Activated T-cell treated with anti-CD3 and anti-CD28 coated beads, Interleukin-2, amount 50 U/mL, for 1 hour (primary cell): Measurements from ENCODE around the gene ENOX2.
"Not testable (repeated sequence)": the region's sequence is repeated elsewhere in the genome, so short reads cannot be mapped to it uniquely, and the experiment has no call there.

ENCODE experiments used
- DNase-seq: peaks from one replicate; pipeline ENCODE4 v3.0.0-alpha.2; 2020

The ENOX2 gene

DNA sequence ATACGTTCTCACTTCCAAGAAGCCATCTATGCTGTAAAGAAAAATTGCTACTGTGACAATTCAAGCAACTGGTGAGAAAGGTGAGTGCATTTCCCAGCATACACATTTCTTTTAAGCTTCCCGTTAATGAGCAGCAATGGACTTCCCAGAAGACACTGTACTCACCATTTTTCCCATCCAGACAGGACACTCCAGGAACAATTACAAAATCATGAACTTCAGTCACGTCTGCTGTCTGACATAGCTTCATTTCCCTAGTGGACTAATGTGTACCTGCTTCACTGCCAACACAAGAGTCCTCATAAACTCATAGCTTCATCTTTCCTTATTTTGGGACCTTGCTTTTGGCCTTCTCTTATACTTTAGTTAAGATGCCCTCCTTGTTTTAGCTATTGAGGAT is 156.9 kb downstream of the ENOX2 start:
- DNase-seq: no peak

DNA sequence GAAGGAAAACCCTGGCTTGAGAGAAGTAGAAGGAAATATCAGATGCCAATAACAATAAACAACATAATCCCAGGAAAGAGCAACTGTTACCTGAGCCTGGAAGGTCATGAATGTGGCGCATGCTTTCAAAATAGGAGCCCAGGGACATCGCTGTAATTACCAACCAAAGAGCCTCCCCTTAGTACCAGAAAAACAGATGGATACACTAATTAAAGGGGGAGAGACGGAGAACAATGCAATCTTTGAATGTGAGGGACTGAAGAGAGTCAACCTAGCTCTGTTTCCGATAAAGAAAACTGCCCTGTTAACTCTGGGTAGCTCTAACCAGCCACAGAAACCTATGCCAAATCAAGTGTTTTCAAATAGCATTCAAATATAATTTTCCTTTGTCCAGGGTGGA is 161.4 kb downstream of the ENOX2 start:
- DNase-seq: no peak

DNA sequence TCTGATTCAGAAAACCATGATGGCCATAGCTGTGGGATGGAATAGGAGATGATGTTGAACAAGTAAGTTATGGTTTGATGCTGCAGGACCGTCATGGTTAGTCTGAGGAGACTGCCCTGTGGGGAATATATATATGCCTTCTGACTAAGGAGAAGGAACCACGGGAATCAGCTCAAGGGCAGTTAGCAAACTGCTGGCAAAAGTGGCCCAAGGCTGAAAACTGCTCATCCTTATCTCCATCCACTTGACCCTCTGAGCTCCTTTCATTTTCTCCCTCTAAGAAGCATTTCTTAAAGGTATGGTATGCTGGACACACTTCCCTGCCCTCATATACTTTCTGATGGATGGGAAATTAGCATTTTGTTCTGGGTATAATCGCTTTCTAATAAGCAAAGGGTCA is 161.9 kb downstream of the ENOX2 start:
- no peak for DNase-seq

GRCh38 chrX:130738638-130739195 is 164.3 kb downstream of the ENOX2 start:
- no peak for DNase-seq

GRCh38 chrX:130734713-130735112 is 168.3 kb downstream of the ENOX2 start:
- no peak for DNase-seq

- DNase-seq: no peak
These were observed 174.8 kb downstream of the ENOX2 start for GRCh38 chrX:130728208-130728607.

- DNase-seq: no peak
These were observed 176.3 kb downstream of the ENOX2 start for GRCh38 chrX:130726661-130727060.

DNA sequence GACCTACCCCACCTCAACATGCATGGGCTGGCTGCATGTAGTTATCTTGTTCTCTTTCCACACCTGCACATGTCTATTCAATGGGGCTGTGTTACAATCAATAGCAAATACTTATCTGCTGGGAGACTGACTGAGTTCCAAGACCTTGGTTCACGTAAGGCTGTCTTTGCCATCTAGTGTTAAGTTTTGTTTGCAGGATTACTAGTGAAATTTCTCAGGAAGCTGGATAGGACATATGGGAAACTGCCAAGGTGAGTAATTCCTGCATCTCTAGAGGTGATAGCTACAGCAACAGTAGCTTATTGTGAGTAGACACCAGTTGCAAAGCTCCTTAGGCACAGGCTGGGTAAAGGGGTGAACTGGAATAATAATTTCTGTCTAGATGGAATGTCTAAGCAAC is 177.5 kb downstream of the ENOX2 start:
- DNase-seq: no peak

- no peak for DNase-seq
These were observed 183.6 kb downstream of the ENOX2 start for GRCh38 chrX:130719413-130719812.

DNA sequence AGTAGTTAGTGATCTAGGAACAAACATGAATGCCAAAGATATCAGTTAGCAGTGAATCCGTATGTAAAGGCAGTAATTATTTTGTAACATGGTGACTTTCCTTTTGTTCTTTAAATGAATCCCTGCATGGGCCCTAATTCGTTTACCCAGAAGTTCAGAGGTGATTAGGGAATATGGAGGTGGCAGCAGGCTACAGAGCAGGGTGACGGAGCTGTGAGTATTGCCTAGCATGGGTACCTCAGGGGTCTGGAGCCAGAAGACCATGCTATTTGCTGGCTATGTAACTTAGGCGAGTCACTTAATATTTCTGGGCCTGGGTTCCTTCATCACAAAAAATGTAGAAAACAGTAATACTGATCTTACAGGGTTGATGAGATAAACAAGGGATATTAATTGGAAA is 184.9 kb downstream of the ENOX2 start:
- no peak for DNase-seq

GRCh38 chrX:130716781-130717413 is 186.1 kb downstream of the ENOX2 start:
- DNase-seq: no peak

DNA sequence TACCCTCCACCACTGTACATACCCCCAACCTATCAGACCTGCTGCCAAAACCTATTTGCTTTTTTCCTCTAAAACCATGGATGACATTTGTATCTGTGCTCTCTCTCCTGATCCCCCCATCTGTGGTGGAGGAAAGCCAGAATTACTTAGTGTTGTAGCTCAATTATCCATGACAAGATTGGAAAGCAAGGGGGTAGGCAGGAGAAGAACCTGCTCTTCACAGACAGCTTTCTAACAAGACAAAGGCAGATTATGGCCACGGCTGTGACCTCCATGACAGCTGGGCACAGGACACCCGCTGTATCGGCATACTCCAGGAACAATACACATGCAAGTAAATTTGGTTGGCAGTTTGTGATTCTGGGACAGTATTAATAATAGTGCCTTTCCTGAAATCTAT is 186.7 kb downstream of the ENOX2 start:
- no peak for DNase-seq

DNA sequence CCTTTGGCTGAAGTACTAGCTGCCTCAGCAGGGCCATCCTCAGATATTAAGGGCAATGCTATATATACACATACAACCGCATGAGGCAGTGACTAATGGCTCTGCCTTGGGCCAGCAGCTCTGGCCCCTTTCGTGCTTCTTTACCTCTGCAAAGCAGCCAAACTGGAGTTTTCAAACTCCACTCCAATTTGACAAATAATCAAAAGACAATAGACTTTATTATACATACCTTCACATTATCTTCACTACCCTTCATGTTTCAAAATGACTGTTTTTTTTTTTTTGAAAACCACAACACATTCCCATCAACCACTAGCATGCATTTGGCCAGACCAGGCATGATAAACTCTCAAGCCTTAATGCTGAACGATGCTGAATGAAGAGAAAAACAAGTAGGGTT is 187.7 kb downstream of the ENOX2 start:
- no peak for DNase-seq

GRCh38 chrX:130714665-130715064 is 188.3 kb downstream of the ENOX2 start:
- DNase-seq: no peak

GRCh38 chrX:130714135-130714534 is 188.9 kb downstream of the ENOX2 start:
- no peak for DNase-seq

DNA sequence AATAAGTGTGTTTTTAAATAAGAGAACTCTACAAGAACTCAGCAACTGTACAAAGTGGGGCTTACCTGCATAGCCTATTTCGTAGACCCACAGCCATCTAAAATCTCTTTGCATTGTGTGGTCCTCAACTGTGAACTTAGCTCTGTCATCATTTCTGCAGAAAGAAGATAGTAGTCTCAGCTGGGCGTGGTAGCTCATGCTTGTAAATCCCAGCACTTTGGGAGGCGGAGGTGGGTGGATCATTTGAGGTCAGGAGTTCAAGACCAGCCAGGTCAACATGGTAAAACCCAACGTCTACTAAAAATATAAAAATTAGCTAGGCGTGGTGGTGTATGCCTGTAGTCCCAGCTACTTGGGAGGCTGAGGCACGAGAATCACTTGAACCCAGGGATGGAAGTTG is 193.8 kb downstream of the ENOX2 start:
- not testable (repeated sequence) for DNase-seq

- DNase-seq: no peak
These were observed 197.4 kb downstream of the ENOX2 start for GRCh38 chrX:130705591-130705990.

GRCh38 chrX:130704053-130705038 is 198.7 kb downstream of the ENOX2 start:
- DNase-seq: no peak

- no peak for DNase-seq
These were observed 199.9 kb downstream of the ENOX2 start for GRCh38 chrX:130702867-130703707.

DNA sequence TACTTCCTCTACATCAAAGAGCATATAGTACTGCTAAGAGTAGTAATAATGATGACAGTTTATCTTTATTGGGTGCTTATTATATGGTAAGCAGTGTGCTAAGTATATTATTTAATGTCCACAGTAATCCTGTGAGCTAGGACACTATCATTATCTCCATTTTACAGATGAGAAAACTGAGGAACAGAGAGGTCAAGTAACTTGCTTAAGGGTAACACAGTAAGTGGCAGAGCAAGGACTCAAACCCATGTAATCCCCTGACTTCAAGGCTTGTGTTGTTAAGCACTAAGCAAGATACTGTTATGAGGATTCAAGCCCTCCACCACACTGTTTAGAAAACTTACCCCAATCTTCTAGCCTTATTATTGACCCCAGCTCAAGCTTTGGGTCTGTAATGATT is 202.4 kb downstream of the ENOX2 start:
- no peak for DNase-seq

DNA sequence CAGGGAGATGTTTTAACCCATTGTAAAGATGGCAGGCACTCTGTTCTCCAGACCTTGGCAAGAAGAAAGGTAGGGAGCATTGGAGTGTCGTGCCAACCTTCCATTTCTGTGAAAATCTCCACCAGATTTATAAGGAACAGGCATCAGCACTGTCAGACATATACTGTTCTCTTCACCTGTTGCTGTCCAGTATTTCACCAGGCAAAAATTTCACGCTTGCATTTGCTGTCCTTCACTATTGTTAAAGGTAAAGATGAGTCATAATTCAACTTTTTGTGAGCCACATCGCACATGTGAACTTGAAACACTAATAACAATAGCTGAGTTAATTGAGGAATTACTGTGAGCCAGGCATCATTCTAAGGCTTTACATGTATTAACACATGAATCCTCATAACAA is 203.4 kb downstream of the ENOX2 start:
- DNase-seq: no peak

DNA sequence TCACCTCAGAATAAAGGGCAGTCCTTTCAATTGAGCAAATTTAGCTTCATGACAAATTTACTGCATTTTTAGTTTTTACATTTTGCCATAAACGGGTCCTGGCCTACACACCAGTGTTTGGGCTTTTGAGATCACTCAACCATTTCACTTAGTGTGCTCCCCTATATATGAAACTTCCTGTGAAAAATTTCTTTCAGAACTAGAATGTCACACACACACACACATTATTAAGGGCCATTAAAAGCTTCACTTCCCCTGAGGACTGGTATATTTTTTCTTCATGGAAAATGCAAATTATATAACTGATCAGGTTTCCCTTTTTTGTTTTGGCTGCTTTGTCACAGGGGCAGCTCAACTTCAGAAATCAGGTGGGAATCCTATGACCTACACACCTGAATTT is 206.5 kb downstream of the ENOX2 start:
- DNase-seq: no peak

GRCh38 chrX:130695931-130696330 is 207.1 kb downstream of the ENOX2 start:
- no peak for DNase-seq
